Stomach (tissue), 4 donors: ENCODE results near the gene CLSTN1.

Source experiments
- EP300 ChIP-seq: sonication (generic); formaldehyde crosslinking; IDR thresholded peaks from one replicate; pipeline ENCODE4 v1.6.1; 2017; ENCODE audit warnings: antibody characterized with exemption
- POLR2A ChIP-seq, 4 donors: fragments of 450-650 bp; IDR thresholded peaks; one replicate each; pipeline ENCODE4 v1.6.1; 2016; ENCODE audit warnings: antibody characterized with exemption in 4 of 4, control low read depth in 2 of 4, mild to moderate bottlenecking in 1 of 4, moderate library complexity in 1 of 4
- POLR2AphosphoS5 ChIP-seq, 3 donors: sonication (generic); formaldehyde crosslinking; IDR thresholded peaks; one replicate each; pipeline ENCODE4 v1.6.1; 2016; ENCODE audit warnings: antibody characterized with exemption in 3 of 3
- TF ChIP-seq, protein P1 (sequence below), 7 experiments: fragments of 450-650 bp in 4 of 7; fragments of 200-600 bp in 3 of 7; sonication (generic) in 3 of 7; IDR thresholded peaks; one replicate each; pipeline ENCODE4 v1.5.1; 2016 to 2019; ENCODE audit warnings: antibody characterized with exemption in 7 of 7, control low read depth in 2 of 7, mild to moderate bottlenecking in 1 of 7

DNA sequence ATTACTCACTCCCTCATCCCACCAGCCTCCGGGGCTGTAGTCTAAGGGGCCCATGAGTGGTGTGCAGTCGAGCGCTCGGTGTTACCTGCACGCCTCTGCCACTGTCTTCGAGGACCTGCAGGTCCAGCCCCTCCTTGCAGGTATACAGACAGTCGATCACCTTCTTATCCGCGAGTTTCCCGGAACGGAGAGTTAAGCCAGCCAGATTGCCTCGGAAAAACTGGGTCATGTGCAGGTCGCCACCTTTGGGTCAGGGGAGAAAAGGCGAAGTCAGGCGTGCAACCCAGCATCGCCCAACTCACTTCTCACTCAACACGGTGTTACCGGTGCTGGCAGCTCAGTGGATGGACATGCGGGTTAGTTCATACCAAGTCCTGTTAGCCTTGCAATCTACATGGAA is 88.0 kb downstream of the CLSTN1 start:
- TF ChIP-seq, protein P1, sequence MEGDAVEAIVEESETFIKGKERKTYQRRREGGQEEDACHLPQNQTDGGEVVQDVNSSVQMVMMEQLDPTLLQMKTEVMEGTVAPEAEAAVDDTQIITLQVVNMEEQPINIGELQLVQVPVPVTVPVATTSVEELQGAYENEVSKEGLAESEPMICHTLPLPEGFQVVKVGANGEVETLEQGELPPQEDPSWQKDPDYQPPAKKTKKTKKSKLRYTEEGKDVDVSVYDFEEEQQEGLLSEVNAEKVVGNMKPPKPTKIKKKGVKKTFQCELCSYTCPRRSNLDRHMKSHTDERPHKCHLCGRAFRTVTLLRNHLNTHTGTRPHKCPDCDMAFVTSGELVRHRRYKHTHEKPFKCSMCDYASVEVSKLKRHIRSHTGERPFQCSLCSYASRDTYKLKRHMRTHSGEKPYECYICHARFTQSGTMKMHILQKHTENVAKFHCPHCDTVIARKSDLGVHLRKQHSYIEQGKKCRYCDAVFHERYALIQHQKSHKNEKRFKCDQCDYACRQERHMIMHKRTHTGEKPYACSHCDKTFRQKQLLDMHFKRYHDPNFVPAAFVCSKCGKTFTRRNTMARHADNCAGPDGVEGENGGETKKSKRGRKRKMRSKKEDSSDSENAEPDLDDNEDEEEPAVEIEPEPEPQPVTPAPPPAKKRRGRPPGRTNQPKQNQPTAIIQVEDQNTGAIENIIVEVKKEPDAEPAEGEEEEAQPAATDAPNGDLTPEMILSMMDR (IDR thresholded peaks at IDR 0.05) = no peak
- TF ChIP-seq POLR2AphosphoS5 (IDR thresholded peaks at IDR 0.05) (no peak), EP300 (no peak), POLR2A (IDR thresholded peaks at IDR 0.05) (no peak)
